ENCODE data around the gene DMBT1. TPM values are rescaled to one million over a fixed set of nuclear protein-coding genes. Genes with fewer than 3 reads are reported as not detected.
A peak's percentile ranks its signal among the peaks of the same experiment; 100 is the strongest.

Gene DMBT1
- 0.24 TPM for total RNA-seq (ENCODE audit: insufficient read depth, low replicate concordance)

DNA sequence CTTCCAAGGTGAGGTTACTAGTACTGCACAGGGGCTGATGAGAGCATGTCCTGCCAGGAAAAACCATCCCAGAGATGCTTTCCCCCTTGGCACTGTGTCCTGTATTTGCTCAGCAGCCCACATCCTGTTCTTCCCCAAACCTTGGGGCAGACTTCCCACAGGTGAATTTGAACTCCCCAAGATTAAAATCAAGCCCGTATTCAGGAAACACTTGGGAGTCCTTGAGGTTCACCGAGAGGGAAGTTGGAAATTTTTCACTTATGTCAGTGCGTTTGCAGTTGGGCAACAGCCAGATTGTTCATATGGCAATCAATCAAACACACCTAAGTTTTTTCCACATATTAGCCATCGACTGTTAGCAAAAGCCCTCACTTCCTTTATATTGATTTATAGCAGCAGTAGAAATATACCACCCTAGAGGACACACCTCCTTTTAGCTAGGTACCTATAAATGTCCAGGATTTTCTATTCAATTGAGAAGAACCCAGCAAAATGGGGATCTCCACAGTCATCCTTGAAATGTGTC lies at the start of gene DMBT1:
Gene DMBT1 (plus strand): TSS at position 476 of the 526 bp plus-strand sequence. CDS start 17 bp downstream, at position 493.
- DNase-seq (ENCODE audit: low spot score) = no peak

DNA sequence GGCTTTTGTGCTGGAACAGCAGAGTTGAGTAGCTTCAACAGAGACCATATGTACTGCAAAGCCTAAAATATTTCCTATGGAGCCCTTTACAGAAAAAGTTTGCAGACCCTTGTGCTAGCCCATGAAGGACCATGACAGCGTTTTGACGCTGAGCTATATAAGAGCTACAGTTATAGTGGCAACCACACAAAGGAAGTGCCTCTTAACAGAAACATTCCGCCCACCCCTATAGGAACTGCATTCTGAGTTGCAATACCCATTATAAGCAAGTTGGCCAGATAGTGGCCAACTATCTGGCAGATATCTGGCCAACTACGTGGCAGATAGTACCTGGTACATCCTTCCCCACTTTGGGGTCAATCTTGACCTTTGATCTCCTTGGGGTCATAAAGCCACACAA lies 47.5 kb upstream of the DMBT1 start:
- no peak for DNase-seq (ENCODE audit: low spot score)

- DNase-seq (ENCODE audit: low spot score) = peak; percentile 62
These were observed 46.3 kb upstream of the DMBT1 start for GRCh38 chr10:122514045-122514840.

DNA sequence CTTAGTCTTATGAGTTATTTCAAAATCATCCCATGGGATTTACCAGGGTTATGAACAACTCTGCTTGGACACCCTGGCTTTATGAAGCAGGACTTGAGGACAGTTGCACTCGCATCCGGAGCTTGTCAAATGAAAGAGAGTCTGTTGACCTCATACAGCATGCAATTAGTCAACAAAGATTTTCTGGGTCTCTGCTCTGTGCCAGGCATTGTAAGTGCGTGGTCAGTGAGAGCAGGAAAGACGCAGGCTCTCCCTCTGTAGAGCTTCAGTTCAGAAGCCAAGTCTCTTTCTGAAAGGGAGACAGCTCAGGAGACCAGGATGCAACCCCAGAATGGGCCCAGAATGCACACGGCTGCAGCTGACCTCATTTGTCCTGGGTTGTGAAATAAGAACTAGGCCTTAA lies 45.5 kb upstream of the DMBT1 start:
- peak; percentile 81 for DNase-seq (ENCODE audit: low spot score)

DNA sequence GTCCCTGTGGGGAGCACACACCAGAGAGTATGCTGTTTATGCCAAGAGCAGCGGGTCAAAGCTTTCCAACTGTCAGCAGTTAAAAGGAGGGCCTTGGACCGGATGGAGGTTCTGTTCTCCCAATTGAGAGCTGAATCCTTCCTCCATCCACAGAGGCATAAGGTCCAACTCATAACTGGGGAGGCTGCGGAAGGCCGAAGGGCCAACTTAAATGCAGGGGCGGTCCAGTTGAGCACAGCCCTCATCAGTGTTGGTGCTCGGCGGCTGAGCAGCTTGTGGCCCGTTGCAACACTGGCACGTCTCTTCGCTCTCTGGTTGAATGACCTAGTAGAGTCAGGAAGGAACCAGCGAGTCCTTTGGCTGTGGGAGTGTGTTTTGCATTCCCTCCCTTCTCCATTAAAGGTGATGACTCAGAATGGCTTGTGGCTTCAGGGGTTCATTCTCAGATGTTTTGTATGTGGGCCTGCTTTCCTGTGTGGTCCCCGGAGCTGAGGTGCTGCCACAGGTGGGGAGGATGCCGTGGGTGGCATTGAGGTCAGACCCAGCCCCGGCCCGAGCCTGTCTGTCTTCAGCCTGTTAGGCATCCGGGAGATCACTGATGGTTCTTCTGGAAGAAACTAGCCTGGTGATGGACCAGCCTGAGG lies 44.8 kb upstream of the DMBT1 start:
- DNase-seq (ENCODE audit: low spot score) = no peak

- DNase-seq (ENCODE audit: low spot score) = peak; percentile 56
These were observed 43.8 kb upstream of the DMBT1 start for GRCh38 chr10:122516734-122517133.

GRCh38 chr10:122519144-122519543 lies 41.4 kb upstream of the DMBT1 start:
- no peak for DNase-seq (ENCODE audit: low spot score)

GRCh38 chr10:122519873-122520272 lies 40.7 kb upstream of the DMBT1 start:
- DNase-seq (ENCODE audit: low spot score) = no peak

- no peak for DNase-seq (ENCODE audit: low spot score)
These were observed 39.5 kb upstream of the DMBT1 start for GRCh38 chr10:122521011-122521410.

DNA sequence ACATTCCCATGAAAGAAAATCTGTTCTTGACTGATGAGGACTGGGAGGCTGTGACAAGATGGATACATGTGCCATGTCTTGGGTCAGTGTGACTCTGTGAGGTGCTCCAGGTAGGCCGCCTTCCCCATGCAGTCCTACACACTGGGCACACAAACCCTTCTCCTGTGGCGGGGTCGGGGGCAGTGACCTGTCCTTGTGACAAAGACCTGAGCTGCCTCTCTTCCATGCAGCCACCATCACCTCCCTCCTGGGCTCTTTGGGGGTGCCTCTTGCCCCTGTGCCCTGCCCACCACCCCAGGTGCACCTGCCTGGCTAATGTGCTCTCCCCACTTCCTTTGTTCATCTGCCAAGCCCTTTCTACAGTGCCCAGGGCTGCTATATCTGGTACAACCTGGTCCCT lies 35.7 kb upstream of the DMBT1 start:
- no peak for DNase-seq (ENCODE audit: low spot score)

GRCh38 chr10:122525788-122526187 lies 34.8 kb upstream of the DMBT1 start:
- no peak for DNase-seq (ENCODE audit: low spot score)

DNA sequence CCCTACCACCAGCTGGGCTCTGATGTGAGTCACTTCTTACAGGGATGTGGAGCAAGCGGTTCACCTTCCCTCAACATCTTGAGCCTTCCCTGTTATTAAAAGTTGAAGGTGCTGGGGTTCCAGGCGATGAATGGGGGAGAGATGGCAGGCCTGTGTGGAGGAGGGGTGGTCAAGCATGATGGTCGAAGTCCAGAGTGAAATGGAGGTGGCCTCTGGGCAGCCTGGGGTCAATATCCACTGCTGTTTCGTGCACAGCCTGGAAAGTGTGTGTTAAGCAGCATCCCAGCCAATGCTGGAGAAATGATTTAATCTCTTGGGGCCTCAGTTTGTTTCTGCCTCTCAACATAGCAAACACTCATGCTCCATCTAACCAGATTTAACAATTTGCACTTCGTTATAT lies 33.7 kb upstream of the DMBT1 start:
- DNase-seq (ENCODE audit: low spot score) = no peak

DNA sequence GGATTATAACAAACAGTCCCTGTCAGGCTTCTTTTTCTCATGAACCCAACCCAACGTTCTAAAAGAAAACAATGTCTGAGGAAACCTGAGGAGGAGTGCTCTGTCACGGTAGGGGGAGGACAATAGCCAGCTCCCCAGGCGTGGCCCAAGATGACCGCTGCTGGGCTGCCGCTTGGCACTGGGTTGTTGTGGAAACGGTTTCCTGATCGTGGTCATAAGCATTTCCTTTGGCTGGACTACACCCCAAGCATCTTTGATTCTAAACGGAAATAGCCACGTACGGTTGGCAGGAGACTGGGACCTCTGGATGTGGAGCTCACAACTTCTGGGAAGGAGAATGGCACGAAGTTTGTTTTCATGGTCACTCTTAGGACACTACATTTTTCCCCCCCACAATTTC lies 30.4 kb upstream of the DMBT1 start:
- no peak for DNase-seq (ENCODE audit: low spot score)

- DNase-seq (ENCODE audit: low spot score) = no peak
These were observed 29.3 kb upstream of the DMBT1 start for GRCh38 chr10:122531261-122531660.

DNA sequence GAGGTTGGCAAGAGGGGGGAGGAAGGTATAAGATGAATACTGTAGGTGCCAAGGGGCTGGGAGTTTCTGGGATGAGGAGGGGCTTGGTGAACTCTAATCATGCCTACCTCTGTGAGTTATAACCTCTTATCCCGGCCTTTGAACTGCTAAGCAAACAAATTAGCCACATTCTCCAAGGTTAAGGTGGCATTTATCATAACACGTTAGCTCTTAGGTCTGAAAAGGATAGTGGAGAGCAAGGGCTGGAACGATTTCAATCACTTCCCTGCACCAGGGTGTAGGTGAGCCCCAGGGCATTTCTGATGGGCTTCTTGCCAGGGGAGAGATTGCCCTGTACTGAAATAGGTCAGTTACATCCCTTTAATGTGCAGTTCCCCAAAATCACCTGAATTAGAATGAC lies 28.6 kb upstream of the DMBT1 start:
- DNase-seq (ENCODE audit: low spot score) = no peak

- no peak for DNase-seq (ENCODE audit: low spot score)
These were observed 27.8 kb upstream of the DMBT1 start for GRCh38 chr10:122532601-122533296.

GRCh38 chr10:122537545-122537944 lies 23.0 kb upstream of the DMBT1 start:
- DNase-seq (ENCODE audit: low spot score) = no peak

DNA sequence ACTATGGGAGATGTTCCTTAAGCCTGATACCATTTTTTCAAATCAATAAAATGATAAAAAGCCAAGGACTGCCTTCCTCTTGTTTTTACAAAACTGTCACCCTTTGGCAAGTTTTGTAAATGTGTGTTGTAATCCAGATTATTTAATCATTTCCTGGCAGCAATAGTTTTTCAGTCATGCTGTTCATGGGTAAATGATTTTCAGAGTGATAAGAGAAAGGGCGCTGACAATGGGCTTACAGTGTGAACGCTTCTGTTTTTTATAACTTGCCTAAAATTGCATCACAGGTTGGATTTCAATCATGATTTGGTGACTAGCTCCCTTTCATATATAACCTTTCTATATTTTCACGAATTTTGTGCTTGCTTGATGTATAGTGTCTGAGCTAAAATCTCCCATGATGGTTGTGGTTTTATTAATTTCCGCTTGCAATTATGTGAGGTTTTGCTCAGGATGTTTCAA lies 19.0 kb upstream of the DMBT1 start:
- no peak for DNase-seq (ENCODE audit: low spot score)

GRCh38 chr10:122543676-122544445 lies 16.7 kb upstream of the DMBT1 start:
- no peak for DNase-seq (ENCODE audit: low spot score)

- no peak for DNase-seq (ENCODE audit: low spot score)
These were observed 16.1 kb upstream of the DMBT1 start for GRCh38 chr10:122544493-122544892.

GRCh38 chr10:122546242-122546641 lies 14.3 kb upstream of the DMBT1 start:
- no peak for DNase-seq (ENCODE audit: low spot score)
